GM23248 (cell line): Measurements from ENCODE around the gene TNRC6C. TPM values are rescaled to one million over a fixed set of nuclear protein-coding genes. Genes with fewer than 3 reads are reported as not detected.
A peak's percentile ranks its signal among the peaks of the same experiment; 100 is the strongest.

Experiments used
- DNase-seq: peaks from one replicate; pipeline ENCODE4 v3.0.0-alpha.2; 2015
- H2AFZ ChIP-seq: fragments of 200-600 bp; sonication (generic); 2 replicates; pipeline ENCODE4 v1.6.1; 2016; ENCODE audit warnings: antibody characterized with exemption
- H3F3A ChIP-seq: fragments of 200-600 bp; sonication (generic); 2 replicates; pipeline ENCODE4 v1.6.1; 2016; ENCODE audit warnings: mild to moderate bottlenecking, antibody characterized with exemption, mixed run types; ENCODE audit not compliant: insufficient read depth
- H3K27ac ChIP-seq: fragments of 200-600 bp; sonication (generic); 2 replicates; pipeline ENCODE4 v1.5.1; 2016; ENCODE audit warnings: mild to moderate bottlenecking
- H3K27me3 ChIP-seq: fragments of 200-600 bp; sonication (generic); replicated peaks from 2 replicates; pipeline ENCODE4 v1.6.1; 2016; ENCODE audit warnings: mild to moderate bottlenecking; ENCODE audit not compliant: insufficient read depth
- H3K36me3 ChIP-seq: fragments of 200-600 bp; sonication (generic); 2 replicates; pipeline ENCODE4 v1.6.1; 2016; ENCODE audit warnings: low read depth, mild to moderate bottlenecking
- H3K4me1 ChIP-seq: fragments of 200-600 bp; sonication (generic); 2 replicates; pipeline ENCODE4 v1.6.1; 2016; ENCODE audit warnings: mild to moderate bottlenecking; ENCODE audit not compliant: insufficient read depth
- H3K4me2 ChIP-seq: fragments of 200-600 bp; sonication (generic); one replicate; pipeline ENCODE4 v1.6.1; 2016; ENCODE audit warnings: mild to moderate bottlenecking; ENCODE audit not compliant: unreplicated experiment
- H3K4me3 ChIP-seq: fragments of 200-600 bp; sonication (generic); 2 replicates; pipeline ENCODE4 v1.5.1; 2016; ENCODE audit warnings: mild to moderate bottlenecking
- H3K79me2 ChIP-seq: fragments of 200-600 bp; sonication (generic); 2 replicates; pipeline ENCODE4 v1.6.1; 2016; ENCODE audit warnings: mild to moderate bottlenecking; ENCODE audit not compliant: insufficient read depth
- H3K9ac ChIP-seq: fragments of 200-600 bp; sonication (generic); 2 replicates; pipeline ENCODE4 v1.6.1; 2016; ENCODE audit warnings: mild to moderate bottlenecking
- H3K9me2 ChIP-seq: fragments of 200-600 bp; sonication (generic); 2 replicates; pipeline ENCODE4 v1.6.1; 2016; ENCODE audit warnings: mixed run types, mild to moderate bottlenecking, moderate library complexity; ENCODE audit not compliant: insufficient read depth
- H3K9me3 ChIP-seq: fragments of 200-600 bp; sonication (generic); one replicate; pipeline ENCODE4 v1.6.1; 2017; ENCODE audit warnings: low read depth
- H4K20me1 ChIP-seq: fragments of 200-600 bp; sonication (generic); 2 replicates; pipeline ENCODE4 v1.6.0; 2016; ENCODE audit not compliant: insufficient read depth
- EZH2 ChIP-seq: fragments of 200-600 bp; sonication (generic); IDR thresholded peaks from 2 replicates; pipeline ENCODE4 v1.6.1; 2018; ENCODE audit warnings: antibody characterized with exemption, mild to moderate bottlenecking; ENCODE audit not compliant: insufficient read depth, poor library complexity, severe bottlenecking
- EZH2phosphoT487 ChIP-seq: fragments of 200-600 bp; sonication (generic); IDR thresholded peaks from 2 replicates; pipeline ENCODE4 v1.6.1; 2018; ENCODE audit warnings: antibody characterized with exemption, moderate library complexity, mild to moderate bottlenecking, low read depth; ENCODE audit not compliant: insufficient read depth
- WGBS, 2 experiments: methylation state at CpG; one replicate each; pipeline ENCODE4 v1.1.6; 2015 to 2017; ENCODE audit warnings: low lambda C conversion rate in 2 of 2, low coverage in 1 of 2; ENCODE audit errors: missing lambda C conversion rate in 2 of 2; 5-methylcytosine and 5-hydroxymethylcytosine counted together
- in situ Hi-C: fragments of 300-500 bp; cut with MboI; formaldehyde crosslinking; loops from 2 replicates; pipeline ENCODE4 v1.15.0; 2020
- polyA plus RNA-seq: library from polyadenylated mRNA; unstranded; fragments of >200 nt; fragmentation: Nextera tagmentation; extraction: Ambion mirVana; gene quantifications from 2 replicates; pipeline ENCODE4 v1.2.1, GENCODE V29; 2016
- total RNA-seq: library from RNA; depleted of rRNA; stranded (reverse); fragments of >200 nt; shearing (Covaris generic); gene quantifications from 2 replicates; pipeline ENCODE4 v1.2.3, GENCODE V29; 2014

Gene TNRC6C
- total and polyA plus RNA-seq, 2 experiments from 2014 or later, result 2.3 TPM

DNA sequence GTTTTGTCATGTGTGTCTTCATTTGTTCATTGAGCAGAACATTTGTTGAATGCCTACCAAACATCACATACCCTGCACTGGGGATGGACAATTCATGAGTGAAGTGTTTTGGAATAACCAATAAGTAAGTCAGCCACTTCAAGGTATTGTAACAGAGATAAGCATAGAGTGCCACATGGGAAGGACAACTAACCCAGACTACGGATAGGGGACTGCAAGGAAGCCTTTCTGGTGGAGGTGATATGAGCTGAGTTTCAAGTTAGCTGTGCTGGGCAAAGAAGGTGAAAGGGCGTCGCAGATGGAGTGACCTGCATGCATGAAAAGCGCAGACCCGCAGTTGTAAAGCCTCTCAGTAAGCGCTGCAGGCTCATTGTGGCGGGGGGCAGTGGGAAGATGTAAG lies 78.8 kb downstream of the TNRC6C start:
- no peak for DNase-seq
- no peaks in the 10 kb centered on the region for H4K20me1 ChIP-seq
- H3K9ac ChIP-seq, result no peak overlapping the region
- no peak overlapping the region for H2AFZ ChIP-seq
- no peaks in the 10 kb centered on the region for H3K27me3 ChIP-seq
- no peaks in the 10 kb centered on the region for H3K9me3 ChIP-seq
- no peaks in the 10 kb centered on the region for H3K9me2 ChIP-seq
- H3K4me2 ChIP-seq, result no peak overlapping the region
- peaks cover 34% of the 10 kb centered on the region for H3F3A ChIP-seq
- peaks cover 38% of the 10 kb centered on the region for H3K4me1 ChIP-seq
- H3K36me3 ChIP-seq, result no peaks in the 10 kb centered on the region
- WGBS, 2 experiments, result 89 to 92% methylated on average over 7 of the region's 7 CpGs
- H3K27ac ChIP-seq, result no peak overlapping the region
- no peak overlapping the region for H3K4me3 ChIP-seq
- peaks cover 2% of the 10 kb centered on the region; the same call in 1 of the 2 replicates for H3K79me2 ChIP-seq
- in situ Hi-C loops, result no loop called here
- TF ChIP-seq EZH2 (no peak), EZH2phosphoT487 (no peak)

DNA sequence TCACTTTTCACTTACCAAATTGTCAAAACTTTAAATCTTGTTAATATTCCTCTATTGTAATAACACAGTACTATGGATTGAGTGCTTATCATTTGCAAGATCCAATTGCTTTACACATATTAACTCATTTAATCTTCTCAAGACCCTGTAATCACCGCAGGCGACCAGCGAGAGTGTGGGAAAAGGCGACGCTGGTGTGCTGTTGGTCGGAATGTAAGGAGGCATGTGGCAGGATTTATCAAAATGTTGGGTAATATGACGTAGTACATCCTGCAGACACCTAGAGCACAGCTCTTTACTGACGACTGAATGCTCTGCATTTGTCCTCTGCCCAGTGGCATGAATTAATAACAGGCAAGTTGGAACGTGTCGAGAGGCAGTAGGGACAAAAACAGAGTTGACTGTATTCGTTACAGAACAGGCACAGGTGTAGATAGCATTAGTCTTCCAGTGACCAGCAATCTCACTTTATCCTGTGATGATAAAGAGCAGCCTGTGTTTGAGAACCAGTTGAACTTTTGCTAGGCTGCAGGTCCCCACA lies 80.3 kb downstream of the TNRC6C start:
- Histone ChIP-seq H3K4me2 (no peak overlapping the region), H3K27ac (no peak overlapping the region)
- in situ Hi-C loops, result no loop called here

DNA sequence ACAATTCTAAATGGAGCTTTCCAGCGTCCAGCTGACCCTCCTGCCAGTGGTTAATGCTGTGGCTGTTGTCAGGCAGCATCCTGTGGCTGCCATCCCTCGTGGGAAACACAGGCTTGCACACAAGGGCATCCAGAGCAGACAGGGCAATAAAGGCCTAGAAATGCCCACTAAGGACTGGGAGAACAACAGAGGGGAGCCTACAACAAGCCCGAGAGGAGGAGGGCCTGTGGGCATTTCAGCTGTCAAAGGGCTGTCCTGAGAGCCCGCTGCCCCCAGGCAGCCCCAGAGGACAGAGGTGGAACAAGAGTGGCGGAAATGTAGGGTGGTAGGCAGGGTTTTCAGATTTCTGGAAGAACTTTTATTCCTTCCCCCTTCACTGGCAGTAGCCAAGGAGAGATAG lies 81.1 kb downstream of the TNRC6C start:
- H3K36me3 ChIP-seq, result no peaks in the 10 kb centered on the region
- no peak overlapping the region for H3K9ac ChIP-seq
- WGBS, 2 experiments, result 93% methylated on average over 5 of the region's 5 CpGs
- H3K4me3 ChIP-seq, result no peak overlapping the region
- H3K79me2 ChIP-seq, result peaks cover 17% of the 10 kb centered on the region
- no peak for DNase-seq
- no peak overlapping the region for H3K27ac ChIP-seq
- no peaks in the 10 kb centered on the region for H4K20me1 ChIP-seq
- H3K27me3 ChIP-seq, result no peaks in the 10 kb centered on the region
- H3K4me2 ChIP-seq, result peak overlapping the region; percentile 91
- H2AFZ ChIP-seq, result no peak overlapping the region
- no peaks in the 10 kb centered on the region for H3K9me3 ChIP-seq
- H3F3A ChIP-seq, result peaks cover 24% of the 10 kb centered on the region
- peaks cover 25% of the 10 kb centered on the region for H3K4me1 ChIP-seq
- H3K9me2 ChIP-seq, result no peaks in the 10 kb centered on the region
- in situ Hi-C loops, result no loop called here
- TF ChIP-seq EZH2phosphoT487 (no peak), EZH2 (no peak)

More for the DNA sequence above, 80.3 kb downstream of the TNRC6C start:
- 95 to 97% methylated on average over 11 of the region's 11 CpGs for WGBS, 2 experiments
- no peak for DNase-seq
- H3K79me2 ChIP-seq, result peaks cover 15% of the 10 kb centered on the region
- no peak overlapping the region for H3K9ac ChIP-seq
- no peaks in the 10 kb centered on the region for H3K36me3 ChIP-seq
- H3K9me2 ChIP-seq, result no peaks in the 10 kb centered on the region
- no peak overlapping the region for H3K4me3 ChIP-seq
- no peak for TF ChIP-seq EZH2phosphoT487
- TF ChIP-seq EZH2, result no peak
- H3K9me3 ChIP-seq, result no peaks in the 10 kb centered on the region
- no peak overlapping the region for H2AFZ ChIP-seq
- peaks cover 24% of the 10 kb centered on the region for H3F3A ChIP-seq
- H3K4me1 ChIP-seq, result peaks cover 29% of the 10 kb centered on the region
- no peaks in the 10 kb centered on the region for H4K20me1 ChIP-seq
- H3K27me3 ChIP-seq, result no peaks in the 10 kb centered on the region

DNA sequence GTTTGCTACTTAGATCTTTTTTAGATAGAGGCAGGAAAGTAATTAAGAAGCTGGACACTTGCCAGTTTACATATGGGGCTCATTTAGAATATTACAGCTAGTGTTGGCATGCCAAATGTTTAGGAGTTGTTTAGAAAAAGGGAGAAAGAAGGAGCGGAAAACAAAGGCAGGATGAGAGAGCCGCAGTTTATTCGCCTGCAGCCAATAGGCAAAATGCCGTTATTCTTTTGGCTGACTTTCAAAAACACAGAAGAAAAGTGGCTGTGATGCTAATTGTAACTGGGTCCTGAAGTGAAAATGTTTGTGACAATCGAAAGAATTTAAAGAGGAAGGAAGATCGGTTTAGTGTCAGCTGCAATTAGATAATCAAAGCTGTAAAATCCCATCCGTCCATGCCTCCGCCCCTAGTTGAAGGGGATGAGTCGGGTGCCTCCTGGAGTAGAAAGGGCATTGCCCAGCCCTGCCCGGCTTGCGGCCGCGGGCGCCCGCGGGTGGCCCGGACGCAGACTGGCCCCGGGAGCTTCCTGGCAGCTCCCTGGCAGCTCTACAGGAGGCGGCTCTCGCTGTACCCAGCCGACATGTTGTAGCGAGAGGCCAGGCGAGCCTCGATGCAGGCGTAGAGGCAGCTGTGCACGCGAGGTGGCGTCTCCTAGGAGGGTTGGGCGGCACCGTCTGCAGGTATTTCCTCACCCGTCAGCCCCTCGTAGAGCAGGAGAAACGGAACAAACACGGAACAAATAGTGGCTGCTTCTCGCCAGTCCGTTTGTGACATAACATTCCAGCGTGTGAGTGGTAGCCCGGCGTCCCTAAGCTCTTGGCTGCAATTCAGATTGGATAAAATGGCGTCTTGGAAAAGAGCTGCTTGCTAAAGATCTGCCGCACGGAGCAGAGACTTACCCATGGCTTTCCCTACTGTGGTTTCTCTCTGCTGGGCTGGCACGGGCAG lies 82.2 kb downstream of the TNRC6C start:
- Histone ChIP-seq H3K9me3 (no peaks in the 10 kb centered on the region), H3K4me1 (peaks cover 16% of the 10 kb centered on the region; the same call in 1 of the 2 replicates), H3F3A (peaks cover 18% of the 10 kb centered on the region), H3K27ac (peak overlapping the region; percentile 92), H4K20me1 (no peaks in the 10 kb centered on the region), H3K4me3 (peak overlapping the region; percentile 85), H3K9ac (peak overlapping the region; percentile 92), H3K36me3 (no peaks in the 10 kb centered on the region), H3K4me2 (peak overlapping the region; percentile 91), H3K79me2 (peaks cover 17% of the 10 kb centered on the region), H3K27me3 (no peaks in the 10 kb centered on the region), H2AFZ (peak overlapping the region; percentile 97), H3K9me2 (no peaks in the 10 kb centered on the region)
- DNase-seq, result peak; percentile 85
- TF ChIP-seq EZH2, result no peak
- TF ChIP-seq EZH2phosphoT487, result no peak
- in situ Hi-C loops, result no loop called here
- 0 to 2% methylated on average over 43 to 44 of the region's 44 CpGs for WGBS, 2 experiments
